ENCODE data around the gene SNRK.
"Not testable (repeated sequence)": the region's sequence is repeated elsewhere in the genome, so short reads cannot be mapped to it uniquely, and the experiment has no call there.

The SNRK gene

DNA sequence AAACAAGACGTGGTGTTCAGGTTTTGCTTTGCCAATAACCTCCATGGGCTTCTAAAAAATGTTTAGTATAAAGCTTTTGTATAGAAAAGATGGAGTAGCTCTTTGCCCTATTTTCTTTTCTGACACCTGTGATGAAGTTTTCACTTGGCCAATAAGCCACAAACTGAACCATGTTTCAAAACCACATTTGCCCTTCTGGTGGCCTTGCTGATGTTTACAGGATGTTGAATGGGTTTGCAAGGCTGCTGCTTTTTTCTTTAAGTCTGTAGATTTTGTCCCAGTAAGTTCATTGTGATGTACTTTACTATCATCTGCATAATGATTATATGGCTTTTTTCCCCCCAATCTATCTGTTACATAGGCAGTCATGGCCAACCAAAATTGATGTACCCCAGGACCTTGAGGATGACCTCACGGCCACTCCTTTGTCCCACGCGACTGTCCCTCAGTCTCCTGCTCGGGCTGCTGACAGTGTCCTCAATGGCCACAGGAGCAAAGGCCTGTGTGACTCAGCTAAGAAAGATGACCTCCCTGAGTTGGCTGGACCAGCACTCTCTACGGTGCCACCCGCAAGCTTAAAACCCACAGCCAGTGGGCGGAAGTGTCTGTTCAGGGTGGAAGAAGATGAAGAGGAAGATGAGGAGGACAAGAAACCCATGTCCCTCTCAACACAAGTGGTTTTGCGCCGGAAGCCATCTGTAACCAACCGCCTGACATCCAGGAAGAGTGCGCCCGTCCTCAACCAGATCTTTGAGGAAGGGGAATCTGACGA is 60.8 kb downstream of the SNRK start:
- DNase-seq: no peak

DNA sequence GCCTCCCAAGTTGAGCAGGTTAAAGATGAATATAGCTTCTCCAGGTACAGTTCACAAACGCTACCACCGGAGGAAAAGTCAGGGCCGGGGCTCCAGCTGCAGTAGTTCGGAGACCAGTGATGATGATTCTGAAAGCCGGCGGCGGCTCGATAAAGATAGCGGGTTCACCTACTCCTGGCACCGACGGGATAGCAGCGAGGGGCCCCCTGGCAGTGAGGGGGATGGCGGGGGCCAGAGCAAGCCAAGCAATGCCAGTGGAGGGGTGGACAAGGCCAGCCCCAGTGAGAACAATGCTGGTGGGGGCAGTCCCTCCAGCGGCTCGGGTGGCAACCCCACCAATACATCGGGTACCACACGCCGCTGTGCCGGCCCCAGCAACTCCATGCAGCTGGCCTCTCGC is 61.4 kb downstream of the SNRK start:
- DNase-seq: no peak

GRCh38 chr3:43348350-43348749 is 62.0 kb downstream of the SNRK start:
- DNase-seq: no peak

- no peak for DNase-seq
These were observed 62.7 kb downstream of the SNRK start for GRCh38 chr3:43348852-43349574.

GRCh38 chr3:43349716-43350115 is 63.4 kb downstream of the SNRK start:
- no peak for DNase-seq

DNA sequence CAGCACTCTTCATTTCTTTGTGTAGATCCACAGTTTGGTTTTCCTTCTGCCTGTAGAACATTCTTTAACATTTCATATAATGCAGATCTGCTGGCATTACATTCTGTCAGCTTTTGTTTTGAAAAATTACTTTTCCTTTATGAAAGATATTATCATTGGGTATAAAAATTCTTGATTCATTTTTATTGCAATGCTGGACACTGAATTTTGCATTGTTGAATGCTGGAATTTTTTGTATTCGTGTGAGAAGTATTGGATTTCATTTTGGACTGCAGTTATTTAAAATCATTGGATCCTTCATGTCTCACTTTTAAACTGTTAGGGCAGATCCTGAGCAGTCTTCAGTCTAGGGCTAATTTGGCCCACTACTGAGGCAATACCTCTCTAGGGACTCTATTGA is 67.1 kb downstream of the SNRK start:
- no peak for DNase-seq

DNA sequence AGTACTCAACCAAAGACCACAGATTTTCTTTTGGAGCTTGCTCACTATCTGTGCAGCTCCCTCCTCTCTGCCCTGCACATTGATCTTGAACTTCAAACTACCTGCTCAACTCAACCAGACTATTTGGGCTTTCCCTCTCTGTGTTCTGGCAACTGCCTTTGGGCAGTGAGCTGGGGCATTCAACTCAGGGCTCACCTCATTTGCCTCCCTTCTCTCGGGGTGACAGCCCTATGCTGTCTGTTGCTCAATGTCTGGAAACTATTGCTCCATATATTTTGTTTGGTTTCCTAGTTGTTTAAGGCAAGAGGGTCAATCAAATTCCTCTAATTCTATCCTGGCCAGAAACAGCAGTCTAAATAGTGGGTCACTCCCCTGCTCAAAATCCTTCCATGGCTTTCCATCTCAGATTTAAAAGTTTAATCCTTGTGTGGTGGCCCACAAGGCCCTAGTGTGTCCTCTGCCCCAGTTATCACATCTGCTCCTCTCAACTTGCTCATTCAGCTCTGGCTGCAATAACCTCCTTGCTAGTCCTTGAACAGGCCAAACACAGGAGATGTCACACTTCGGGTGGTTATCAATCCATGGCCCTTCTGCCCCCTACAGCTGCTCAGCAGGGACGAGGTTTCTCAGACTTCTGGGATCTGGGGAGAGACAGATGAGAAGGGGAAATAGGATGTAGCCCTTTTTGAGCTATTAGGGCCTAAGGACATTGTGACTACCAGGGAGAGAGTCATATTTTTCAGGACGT is 67.8 kb downstream of the SNRK start:
- no peak for DNase-seq

GRCh38 chr3:43356033-43356432 is 69.7 kb downstream of the SNRK start:
- not testable (repeated sequence) for DNase-seq

GRCh38 chr3:43361077-43361476 is 74.7 kb downstream of the SNRK start:
- DNase-seq: no peak

- DNase-seq: no peak
These were observed 75.8 kb downstream of the SNRK start for GRCh38 chr3:43362183-43362582.

- no peak for DNase-seq
These were observed 76.6 kb downstream of the SNRK start for GRCh38 chr3:43362961-43363360.

GRCh38 chr3:43363621-43364266 is 77.4 kb downstream of the SNRK start:
- DNase-seq: no peak

DNA sequence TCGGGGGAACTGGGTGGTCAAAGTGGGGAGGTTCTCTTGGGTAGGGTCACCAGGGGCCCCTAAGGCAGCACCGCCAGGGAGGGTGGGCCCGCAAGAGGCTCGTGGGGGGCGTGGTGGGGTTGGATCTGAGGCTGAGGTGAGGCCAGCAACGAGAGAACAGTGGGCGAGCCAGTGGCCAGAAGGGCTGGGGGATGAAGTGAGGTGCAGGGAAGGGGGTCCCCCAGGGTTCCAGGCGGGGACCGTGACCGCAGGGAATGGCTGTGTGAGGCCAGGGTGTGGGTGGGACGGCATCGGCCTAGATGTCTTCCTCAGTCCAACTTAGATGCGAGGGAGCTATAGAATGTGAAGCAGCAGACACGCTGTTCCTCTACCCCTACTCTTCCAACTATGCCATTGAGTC is 78.2 kb downstream of the SNRK start:
- no peak for DNase-seq

GRCh38 chr3:43364926-43365325 is 78.6 kb downstream of the SNRK start:
- DNase-seq: no peak

GRCh38 chr3:43365601-43366305 is 79.4 kb downstream of the SNRK start:
- no peak for DNase-seq

DNA sequence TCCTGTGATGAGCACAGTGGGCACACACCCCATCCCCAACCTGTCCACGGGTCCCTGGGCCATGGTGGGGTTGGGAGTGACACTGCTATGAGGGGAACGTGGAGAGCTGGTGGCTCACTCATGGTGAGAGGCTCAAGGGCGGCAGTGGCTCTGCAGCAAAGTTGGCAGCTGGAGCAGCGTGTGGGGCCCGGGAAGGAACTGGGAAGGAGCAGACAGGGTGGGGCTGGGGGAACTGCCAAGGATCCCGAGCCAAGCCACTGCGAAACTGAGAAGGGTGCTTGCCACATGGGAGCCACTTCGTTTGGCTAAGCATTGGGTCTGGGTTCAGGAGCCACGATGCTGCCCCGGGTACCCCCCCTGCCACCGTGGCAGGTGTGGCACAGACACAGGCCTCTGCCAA is 80.1 kb downstream of the SNRK start:
- DNase-seq: no peak

DNA sequence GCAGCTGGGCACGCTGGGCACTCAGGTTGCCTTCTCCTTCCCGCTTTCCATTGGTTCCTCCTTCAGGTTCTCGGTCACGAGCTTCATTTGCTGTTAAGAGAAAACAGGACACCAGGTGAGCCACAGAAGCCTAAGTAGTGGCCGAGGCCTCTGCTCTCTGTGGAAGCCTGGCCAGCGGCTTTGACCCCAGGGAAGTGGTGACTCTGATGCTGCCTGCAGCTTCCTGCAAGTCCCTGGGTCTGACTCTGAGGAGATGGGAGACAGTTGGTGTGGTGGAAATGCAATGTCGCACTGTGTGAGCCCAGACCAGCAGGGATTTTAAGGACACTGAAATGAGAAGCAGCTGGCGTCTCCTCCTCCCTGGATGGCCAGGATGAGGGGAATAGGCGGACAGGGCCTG is 80.5 kb downstream of the SNRK start:
- DNase-seq: no peak

GRCh38 chr3:43369404-43370292 is 83.3 kb downstream of the SNRK start:
- DNase-seq: no peak

- DNase-seq: no peak
These were observed 84.1 kb downstream of the SNRK start for GRCh38 chr3:43370293-43370980.

GRCh38 chr3:43371494-43371893 is 85.2 kb downstream of the SNRK start:
- DNase-seq: no peak

All from NCI-H2107 (cell line).